Posterior vena cava (tissue), 2 donors: ENCODE measurements around the gene MED13L. TPM values are rescaled to one million over a fixed set of nuclear protein-coding genes. Genes with fewer than 3 reads are reported as not detected.

Source experiments
- DNase-seq: peaks from one replicate; pipeline ENCODE4 v3.0.0-alpha.2; 2020; ENCODE audit warnings: low spot score
- intact Hi-C, 2 donors: fragments of 100-400 bp; cut with DNase I; formaldehyde crosslinking; loops; one replicate each; pipeline versions ENCODE4 v1.14.1 to v1.14.2; 2022 to 2023
- total RNA-seq, 2 donors: library from RNA; stranded (reverse); fragmentation: NEBNext Ultra II Directional; extraction: Animal tissue kit (Norgen Biotek cat#: 25700); gene quantifications; one replicate each; pipeline ENCODE4 v1.2.1, GENCODE V29; 2021
- donor health status: DM: yes; HTN: yes; CAD: no.
- donor health status: DM: yes; HTN: yes; CAD: no.

MED13L gene
- total RNA-seq, 2 donors from 2014 or later: 133 to 176 TPM

DNA sequence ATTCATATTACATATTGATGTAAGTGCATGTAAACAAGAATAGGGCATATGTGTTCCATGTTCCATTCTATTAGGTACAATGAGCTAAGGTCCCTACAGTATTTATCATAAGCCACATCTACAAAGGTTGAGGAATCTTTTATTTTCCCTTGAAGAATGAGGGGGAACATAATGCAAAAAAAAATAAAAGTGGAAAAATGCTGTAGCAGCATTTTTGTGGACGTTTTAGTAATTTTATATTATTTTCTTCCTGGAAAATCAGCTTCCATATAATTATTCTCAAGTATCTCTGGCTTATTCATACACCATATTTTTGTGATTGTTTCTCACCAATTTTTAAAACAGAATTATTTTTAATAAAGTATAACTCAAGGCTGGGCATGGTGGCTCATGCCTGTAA is 148.7 kb downstream of the MED13L start:
- intact Hi-C loops: no loop called here
- no peak for DNase-seq

DNA sequence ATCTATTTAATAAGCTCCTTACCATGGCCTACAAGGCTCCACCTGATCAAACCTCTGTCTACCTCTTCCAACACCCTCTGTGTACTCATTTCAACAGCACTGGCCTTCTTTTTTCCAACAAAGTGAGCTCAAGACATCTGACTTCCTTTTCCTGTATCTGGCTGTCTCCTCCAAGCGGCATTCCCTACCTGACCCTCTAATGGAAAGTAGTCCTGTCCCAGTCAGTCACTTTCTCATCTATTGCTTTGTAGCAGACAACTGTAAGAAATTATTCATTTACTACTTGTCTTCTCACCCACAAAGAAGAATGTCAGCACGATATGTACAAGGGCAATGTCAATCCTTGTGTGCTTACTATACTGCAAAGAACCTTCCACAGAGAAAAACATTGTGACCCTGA is 149.6 kb downstream of the MED13L start:
- intact Hi-C loops: no loop called here
- no peak for DNase-seq

DNA sequence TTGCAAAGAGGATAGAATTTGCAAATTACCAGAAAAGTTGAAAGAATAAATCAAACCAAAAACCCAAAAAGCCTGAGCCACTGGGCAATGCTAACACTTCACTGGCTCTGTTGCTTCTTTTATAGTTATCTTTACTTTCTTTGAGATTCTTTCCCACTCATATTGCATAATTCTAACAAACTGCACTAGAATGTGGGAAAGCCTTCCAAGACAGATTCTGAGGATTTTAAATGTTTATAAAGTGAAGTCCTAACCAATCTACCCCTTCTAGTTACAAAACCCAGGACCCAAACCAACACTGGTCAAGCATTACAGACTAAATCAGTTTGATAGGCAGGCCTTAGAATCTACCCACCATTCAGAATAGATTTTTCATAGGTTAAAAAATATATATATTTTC is 150.9 kb downstream of the MED13L start:
- DNase-seq: no peak
- intact Hi-C loops: no loop called here

DNA sequence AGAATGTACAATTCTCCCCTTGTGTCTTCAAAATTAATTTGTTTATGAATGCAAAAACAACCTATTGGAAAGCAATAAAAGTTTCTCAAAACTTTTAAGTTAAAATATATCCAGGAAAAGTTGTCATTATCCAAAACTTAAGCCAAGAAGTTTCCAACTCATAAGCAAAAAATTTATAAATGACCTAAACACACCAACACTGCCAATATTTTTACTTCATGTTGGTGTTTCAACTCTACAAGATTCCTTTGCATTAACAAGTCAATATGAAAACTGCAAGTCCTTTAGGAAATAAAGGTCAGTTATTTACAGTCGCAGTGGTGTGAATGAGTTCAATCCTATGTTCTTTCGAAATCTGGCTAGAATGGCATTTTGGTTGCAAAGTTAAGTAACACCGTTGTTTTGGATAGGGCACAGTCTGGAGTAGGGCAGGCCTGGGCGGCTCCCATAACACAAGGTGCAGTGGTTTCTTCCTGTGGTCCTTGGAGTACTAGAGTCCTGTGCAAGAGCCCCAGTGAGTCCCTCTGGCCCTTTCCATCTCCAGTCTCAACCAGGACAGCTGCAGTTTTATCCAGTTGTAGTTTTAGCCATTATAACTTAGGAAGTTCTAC is 151.4 kb downstream of the MED13L start:
- intact Hi-C loops: no loop called here
- no peak for DNase-seq

DNA sequence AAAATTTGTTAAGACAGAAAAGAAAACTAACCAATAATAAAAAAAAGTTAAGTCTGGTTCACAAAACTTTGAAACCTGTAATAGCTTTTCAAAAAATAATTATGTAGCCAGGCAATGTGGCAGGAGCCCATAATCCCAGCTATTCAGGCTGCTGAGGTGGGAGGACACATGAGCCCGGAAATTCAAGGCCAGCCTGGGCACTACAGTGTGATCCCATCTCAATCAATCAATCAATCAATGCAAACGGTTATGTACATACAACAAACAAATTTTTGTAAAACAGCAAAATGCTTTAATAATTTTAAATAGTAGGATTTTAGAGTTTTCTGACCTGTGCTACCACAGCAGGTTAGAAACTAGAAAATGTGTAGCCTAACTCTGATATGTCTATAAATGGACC is 152.4 kb downstream of the MED13L start:
- no peak for DNase-seq
- intact Hi-C loops: no loop called here

DNA sequence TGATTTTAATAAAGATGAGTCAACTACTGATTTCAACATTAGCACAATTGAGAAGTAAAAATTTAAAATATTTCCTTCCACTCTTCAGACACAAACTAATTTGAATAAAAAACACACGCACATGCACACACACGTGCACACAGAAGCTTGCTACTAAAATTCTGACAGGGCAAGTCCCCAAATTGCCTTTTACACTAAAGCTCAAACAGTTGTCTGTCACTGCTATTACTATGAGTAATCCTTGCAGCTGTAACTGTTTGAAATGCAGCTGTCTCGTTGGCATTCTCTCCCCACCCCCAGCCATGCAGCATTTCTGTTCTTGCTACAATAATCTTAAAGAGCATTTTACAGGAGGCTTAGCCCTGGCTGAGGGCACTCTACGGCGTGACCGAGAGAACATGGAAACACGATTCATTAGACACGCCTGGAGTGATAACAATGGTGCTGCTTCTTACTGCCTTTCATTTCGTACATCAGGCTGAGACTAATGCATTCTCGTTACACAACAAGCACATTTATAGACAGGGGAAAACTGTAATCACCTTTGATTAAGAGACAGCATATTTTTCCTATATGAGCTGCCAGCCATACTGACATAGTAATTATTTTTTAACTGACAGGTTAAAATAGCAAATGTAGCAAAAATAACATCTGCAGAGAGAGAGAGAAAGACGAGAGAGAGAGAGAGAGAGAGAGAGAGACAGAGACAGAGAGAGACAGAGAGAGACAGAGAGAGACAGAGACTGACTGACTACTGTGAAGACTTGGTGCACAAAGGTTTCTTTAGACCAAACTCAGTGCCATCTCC is 153.8 kb downstream of the MED13L start:
- intact Hi-C loops: no loop called here
- no peak for DNase-seq

DNA sequence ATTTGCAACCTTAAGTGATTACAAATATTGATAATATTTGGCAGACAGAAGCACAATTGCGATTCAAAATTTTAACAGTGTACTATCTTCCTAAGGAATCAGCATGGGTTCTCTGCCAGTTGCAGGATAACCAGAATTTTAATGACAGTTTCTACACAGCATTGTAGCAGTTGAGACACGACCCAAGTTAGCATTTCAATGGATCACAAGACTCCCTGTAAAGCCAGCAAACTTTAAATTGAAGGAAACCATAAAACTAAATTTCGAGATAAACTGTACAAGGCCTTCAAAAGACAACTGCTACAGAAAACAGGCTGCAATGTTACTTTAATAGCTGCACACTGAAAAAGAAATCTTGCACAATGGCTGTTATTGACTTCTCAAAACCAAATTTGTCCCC is 154.9 kb downstream of the MED13L start:
- DNase-seq: no peak
- intact Hi-C loops: no loop called here

DNA sequence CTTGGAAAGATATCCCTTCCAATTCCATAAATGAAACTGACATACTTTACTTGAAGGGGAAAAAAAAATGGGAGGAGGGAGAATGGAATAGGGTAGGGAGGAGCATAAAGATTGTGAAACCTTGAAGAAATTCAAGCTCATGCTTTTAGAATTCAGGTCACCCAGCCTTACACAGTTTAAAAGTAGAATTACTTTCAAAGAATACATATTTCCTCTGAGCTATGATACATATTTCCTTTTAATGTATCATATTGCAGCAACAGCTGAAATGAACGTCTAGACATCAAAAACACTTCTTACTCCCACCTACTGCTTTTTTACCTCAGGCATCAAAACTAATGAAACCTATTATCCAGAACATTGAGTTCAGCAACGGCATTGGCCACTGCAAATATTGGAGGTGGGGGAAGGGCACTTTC is 156.0 kb downstream of the MED13L start:
- intact Hi-C loops: no loop called here
- DNase-seq: no peak

DNA sequence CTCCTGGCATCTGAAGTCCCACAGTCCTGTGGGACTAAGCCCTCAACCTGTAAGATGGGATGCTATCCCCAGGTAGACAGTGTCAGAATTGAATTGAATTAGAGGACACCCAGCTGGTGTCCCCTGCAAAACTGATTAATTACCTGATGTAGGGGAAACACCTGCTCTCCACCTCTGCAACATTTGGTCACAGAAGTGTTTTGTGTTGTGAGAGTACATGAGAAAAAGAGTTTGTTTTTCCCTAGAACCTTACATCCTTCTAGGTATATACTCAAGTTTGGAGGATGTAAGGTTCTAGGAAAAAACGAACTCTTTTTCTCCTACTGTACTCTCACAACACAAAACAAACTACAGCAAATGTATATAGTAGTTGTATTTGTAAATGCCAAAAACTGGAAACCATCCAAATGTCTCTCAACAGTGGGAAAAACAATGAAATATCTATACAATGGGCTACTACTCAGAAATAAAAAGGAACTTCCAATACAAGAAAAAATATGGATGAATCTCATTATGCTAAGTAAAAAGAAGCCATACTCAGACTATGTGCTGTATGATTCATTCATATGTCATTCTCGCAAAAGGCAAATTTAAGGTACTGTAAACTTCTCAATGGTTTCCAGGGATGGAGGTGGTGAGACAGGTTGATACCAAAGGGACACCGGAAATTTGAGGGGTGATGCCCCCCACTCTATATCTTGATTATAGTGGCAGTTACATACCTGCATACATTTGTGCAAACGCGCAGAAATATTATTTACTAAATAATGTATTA is 160.7 kb downstream of the MED13L start:
- DNase-seq: no peak
- intact Hi-C loops: no loop called here

DNA sequence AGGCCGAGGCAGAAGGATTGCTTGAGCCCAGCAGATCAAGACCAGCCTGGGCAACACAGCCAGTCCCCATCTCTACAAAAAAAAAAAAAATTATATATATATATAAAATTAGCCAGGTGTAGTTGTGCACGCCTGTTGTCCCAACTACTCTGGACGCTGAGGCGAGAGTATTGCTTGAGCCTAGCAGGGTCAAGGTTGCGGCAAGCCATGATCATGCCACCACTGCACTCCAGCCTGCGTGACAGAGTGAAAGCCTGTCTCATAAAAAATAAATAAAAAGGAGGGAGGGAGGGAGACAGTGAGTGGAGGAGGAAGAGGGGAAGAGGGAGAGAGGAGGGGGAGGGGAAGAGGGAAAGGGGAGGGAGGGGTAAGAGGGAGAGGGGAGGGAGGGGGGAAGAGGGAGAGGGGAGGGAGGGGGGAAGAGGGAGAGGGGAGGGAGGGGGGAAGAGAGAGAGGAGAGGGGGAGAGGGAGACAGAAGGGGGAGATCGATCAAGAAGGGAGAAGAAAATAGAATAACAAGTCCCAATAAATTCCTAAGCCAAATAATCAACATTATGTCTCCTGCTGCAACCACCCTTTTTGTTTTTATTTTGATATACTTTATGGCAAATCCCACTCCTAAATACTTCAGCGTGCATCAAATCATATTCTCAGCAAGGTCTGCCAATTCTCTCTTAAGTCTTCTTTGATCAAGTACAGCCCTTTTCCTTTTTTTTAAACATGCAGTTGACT is 163.9 kb downstream of the MED13L start:
- DNase-seq: no peak
- intact Hi-C loops: no loop called here

DNA sequence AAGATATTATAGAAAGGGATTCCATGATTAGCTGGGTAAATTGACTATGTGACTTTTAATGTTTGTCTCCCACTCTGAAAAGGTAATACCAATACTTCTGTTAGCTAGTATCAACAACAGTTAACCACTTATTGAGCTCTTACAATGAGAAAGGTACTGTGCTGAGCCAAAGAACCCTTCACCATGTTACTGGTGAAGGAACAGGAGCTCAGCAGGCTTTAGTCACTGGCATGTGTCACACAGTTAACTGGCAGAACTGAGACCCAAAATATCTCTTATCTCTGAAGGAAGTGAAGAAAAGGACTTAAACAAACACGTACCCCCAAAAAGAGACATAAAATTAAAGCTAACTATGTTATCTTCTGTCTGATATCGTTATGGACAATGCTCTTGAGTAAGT is 170.6 kb downstream of the MED13L start:
- intact Hi-C loops: no loop called here
- no peak for DNase-seq

DNA sequence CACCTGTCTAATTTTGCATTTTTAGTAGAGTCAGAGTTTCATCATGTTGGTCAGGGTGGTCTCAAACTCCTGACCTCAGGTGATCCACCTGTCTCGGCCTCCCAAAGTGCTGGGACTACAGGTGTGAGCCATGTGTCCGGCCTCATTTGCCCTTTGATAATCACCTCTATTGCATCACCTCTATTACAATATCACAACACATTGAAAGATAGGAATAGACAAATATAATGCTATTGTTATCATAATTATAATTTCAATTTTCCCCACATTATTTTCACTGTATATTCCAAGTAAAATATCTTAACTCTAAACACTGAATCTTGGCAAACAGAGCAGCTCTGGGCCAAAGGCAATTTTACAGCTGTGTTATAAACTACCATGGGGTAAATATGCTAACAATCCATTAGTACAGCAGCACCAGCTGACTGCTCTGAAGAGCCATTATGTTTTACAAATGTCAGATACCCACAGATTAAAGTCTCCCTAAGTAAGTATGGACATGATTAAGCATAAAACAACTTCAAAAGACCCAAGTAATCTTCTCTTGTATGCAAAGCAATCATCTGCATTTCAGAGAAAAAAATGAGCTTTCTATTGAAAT is 173.2 kb downstream of the MED13L start:
- intact Hi-C loops: no loop called here

DNA sequence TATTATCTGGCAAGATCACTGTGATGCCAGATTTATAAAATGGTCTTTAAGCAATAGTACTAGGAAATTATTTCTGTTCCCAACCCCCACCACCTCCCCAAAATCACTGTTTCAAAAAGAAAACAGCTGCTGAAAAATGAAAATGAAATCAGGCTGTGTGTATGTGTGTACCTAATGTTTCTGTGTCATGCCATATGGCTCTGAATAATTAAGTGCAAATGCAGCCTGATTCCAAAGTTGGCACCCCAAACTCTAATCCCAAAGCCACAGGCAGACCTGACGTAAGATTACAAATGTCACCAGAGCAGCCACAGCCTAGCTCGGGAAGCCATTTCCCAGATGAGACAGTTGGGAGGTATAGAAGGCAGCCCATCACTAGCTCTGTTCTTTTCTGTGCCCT is 175.5 kb downstream of the MED13L start:
- intact Hi-C loops: no loop called here
- no peak for DNase-seq

More for the DNA sequence above, 173.2 kb downstream of the MED13L start:
- DNase-seq: no peak

DNA sequence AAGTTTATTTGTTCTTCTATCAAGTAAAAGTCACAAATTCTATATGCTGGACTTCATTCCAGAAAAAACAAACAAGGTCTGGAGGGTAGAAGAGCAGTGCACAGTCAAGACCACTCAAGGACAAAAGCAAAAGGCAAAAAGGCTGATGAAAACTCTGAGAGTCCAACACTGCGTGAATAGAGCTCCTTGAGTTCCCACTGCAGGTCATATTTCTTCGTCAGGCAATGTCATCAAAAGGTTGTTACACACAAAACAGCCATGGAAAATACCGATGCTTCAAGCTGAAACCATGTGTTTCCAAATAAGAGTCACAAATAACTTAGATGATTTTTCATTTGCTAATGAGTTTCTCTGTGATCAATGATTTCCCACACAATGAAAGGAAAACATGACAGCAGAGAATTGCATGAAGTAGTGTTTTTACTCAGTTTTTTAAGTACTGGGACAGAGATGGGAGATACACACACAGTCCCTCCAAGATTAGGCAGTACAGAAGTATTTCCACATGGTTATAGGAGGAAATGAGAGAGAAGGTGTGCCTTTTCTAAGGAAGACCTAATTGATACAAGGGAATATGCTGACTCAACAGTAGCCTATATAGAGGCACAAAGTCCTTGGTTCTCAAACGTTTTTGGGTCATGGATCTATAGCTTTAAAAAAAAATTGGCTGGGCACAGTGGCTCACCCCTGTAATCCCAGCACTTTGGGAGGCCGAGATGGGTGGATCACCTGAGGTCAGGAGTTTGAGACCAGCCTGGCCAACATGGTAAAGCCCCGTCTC is 177.7 kb downstream of the MED13L start:
- DNase-seq: no peak
- intact Hi-C loops: no loop called here

DNA sequence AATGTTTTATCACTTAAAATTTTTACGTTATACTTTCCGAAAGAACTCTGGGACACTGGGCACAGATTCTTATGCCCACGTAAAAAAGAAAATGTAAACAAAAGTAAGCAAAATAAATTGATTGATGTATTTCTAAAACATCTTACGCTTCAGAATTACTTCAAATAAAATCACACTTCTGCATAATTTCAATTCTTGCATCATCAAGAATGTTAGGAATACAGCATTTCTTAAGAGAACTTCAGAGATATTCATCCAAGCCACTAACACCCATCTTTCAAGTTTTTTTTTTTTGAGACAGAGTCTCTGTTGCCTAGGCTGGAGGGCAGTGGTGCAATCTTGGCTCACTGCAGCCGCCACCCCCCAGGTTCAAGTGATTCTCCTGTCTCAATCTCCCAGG is 180.6 kb downstream of the MED13L start:
- intact Hi-C loops: no loop called here
- DNase-seq: no peak

DNA sequence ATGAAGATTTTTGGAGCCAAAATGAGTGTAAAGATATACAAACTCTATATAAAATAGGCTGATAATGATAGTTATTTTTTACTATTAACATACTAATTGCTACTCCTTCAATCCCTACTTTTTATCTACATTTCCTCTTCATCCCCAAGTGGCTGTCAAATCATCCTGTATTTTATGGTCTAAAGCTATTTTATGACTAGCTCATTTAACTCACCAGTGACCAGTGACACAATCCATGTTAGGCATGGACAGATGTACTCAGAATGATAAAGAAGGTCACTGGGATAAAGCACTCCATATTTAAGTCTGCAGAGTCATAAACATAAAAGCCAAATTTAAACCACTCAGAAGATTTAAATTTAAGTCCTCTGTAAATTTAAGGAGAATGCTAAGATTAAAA is 183.0 kb downstream of the MED13L start:
- DNase-seq: no peak
- intact Hi-C loops: no loop called here

DNA sequence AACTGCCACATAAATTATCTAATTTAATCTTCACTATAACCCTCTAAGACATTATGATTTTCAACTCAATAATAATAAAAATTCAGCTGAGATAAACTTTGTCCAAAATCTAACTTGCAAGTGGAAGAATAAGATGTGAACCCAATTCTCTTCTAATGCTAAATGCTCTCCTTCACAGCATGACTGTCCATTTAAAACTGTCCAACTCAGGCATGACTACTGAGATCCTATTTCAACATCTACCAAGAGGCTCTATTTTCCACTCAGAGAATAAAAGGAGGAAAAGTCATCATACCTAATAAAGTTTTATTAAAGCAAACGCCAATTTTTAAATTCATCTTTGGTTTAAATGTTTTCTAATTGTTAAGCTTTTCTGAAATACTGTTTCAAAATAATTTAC is 183.6 kb downstream of the MED13L start:
- no peak for DNase-seq
- intact Hi-C loops: no loop called here

DNA sequence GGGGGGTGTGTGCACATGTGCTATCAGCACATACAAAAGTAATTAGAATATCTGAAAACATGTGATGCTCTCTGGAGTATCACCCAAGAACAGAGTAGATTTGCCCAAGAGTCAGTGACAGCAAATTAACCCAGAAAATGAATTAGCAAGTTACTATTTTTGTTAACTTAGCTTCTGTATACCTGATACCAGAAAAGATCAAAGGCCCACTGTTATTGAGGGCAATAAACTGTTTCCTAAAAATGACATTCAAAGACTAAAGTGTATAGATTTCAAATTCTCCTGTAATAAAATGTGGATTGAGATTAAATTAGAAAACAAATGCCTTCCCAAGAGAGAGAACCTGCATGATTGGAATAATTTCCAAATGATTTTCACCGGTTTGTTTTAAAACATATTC is 184.7 kb downstream of the MED13L start:
- intact Hi-C loops: no loop called here
- no peak for DNase-seq

DNA sequence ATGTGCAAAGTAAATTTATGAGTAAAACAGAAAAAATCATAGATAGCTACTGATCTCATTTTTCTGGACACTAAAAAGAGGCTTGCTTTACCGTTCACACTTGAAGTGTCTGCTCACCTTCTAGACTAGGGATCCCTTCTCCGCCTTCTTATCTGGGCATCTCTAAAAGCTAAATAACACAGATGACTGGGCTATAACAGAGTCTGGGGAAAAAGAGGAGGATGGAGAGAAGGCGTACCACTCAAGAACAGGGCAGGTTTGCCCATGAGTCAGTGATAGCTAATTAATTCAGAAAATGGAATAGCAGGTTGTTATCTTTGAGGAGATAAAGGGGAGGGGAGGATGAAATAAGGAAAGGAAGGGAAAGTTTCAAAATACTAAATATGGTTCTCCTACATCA is 185.3 kb downstream of the MED13L start:
- intact Hi-C loops: no loop called here
- no peak for DNase-seq
